GM18526 (cell line): ENCODE data around the gene KRTAP4-3.
"Not testable (repeated sequence)": the region's sequence is repeated elsewhere in the genome, so short reads cannot be mapped to it uniquely, and the experiment has no call there.

Experiments used
- POLR2A ChIP-seq: IDR thresholded peaks from 3 replicates; pipeline ENCODE4 v1.6.1; 2011; ENCODE audit not compliant: insufficient read length; ENCODE audit errors: extremely low read depth

KRTAP4-3 gene

GRCh38 chr17:41131979-41132378 is 36.0 kb downstream of the KRTAP4-3 start:
- no peak for TF ChIP-seq POLR2A

- no peak for TF ChIP-seq POLR2A
These were observed 40.6 kb downstream of the KRTAP4-3 start for GRCh38 chr17:41127371-41127770.

DNA sequence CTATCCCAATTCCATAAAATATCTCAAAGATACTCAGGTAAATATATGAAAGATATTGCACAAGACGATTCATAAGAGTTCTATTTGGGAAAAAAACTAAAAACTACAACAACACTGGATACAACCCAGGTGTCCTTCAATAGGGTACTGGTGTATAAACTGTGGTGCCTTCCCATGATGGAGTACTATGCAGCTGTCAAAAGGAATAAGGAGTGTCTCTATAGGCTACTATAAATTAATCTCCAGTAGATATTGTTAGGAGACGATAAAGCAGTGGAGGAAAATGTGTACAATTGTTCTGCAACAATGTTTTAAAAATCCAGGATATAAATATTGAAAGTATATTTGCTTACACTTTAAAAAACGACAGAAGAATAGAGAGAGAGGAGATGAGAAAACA is 41.6 kb downstream of the KRTAP4-3 start:
- TF ChIP-seq POLR2A = no peak

DNA sequence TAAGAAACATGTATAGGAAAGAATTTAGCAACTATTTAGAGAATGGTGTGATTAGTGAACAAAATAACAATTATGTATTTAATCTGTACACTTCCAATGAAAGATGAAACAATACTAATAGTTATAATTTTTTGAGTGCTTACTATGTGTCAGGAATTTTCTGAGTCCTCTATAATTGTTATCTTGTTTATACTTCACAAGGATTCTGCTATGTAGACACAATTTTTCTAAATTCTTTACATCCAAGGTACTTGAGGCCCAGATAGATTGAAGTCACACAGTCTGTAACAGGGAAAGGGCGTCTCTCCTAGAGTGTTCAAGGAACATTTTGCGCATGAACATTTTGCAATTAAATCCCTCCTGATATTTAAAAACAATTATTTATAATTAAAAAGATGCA is 43.0 kb downstream of the KRTAP4-3 start:
- TF ChIP-seq POLR2A = no peak

DNA sequence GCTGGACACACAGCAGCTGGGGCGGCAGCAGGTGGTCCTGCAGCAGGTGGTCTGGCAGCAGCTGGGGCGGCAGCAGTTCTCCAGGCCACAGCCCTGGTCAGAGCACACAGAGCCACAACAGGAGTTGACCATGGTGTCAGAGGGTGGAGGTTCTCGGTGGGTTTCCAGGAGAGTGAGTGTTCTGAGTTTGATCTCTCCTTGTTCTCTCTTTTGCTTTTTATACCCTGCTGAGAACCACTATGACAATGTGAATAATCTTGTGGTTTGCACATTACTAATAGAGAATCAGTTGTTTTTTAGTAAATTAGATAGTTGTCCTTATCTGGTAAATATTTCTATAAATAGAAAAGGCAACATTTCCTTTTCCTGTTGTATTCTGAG is 44.0 kb downstream of the KRTAP4-3 start, which contains the start of gene KRTAP4-12:
KRTAP4-12 (minus strand) TSS at position 192 of the 381 bp plus-strand sequence; CDS start at position 132, 60 bp downstream.
- not testable (repeated sequence) for TF ChIP-seq POLR2A

GRCh38 chr17:41121742-41122141 is 46.3 kb downstream of the KRTAP4-3 start:
- TF ChIP-seq POLR2A = no peak

DNA sequence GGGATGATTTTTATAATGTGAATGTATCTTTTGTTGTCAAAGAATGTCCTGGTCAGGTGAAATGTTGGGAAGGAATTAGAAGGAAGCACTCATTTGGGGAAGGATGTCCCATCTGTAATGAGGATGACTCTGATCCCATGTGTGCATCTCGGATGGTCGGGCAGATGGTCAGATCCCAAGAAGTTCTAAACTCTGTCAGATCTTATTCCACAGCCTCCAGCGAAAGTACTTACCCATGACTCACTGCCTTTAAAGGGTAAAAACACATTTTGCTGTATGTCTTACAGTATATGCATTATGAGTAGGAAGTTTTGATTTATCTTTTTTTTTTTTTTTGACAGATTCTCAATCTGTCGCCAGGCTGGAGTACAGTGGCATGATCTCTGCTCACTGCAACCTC is 49.3 kb downstream of the KRTAP4-3 start:
- TF ChIP-seq POLR2A = no peak

- not testable (repeated sequence) for TF ChIP-seq POLR2A
These were observed 50.1 kb downstream of the KRTAP4-3 start, which contains the start of gene KRTAP4-11 for GRCh38 chr17:41117846-41118386. Gene KRTAP4-11 (minus strand): TSS chr17:41118373. CDS start chr17:41118315, 58 bp downstream.
